OCI-M2 (cell line): Measurements from ENCODE around the gene PASK.

Source experiments
- DNase-seq: peaks from one replicate; lab custom pipeline; 2025; ENCODE audit not compliant: unreplicated experiment; lab: John Stamatoyannopoulos, UW

Gene PASK

DNA sequence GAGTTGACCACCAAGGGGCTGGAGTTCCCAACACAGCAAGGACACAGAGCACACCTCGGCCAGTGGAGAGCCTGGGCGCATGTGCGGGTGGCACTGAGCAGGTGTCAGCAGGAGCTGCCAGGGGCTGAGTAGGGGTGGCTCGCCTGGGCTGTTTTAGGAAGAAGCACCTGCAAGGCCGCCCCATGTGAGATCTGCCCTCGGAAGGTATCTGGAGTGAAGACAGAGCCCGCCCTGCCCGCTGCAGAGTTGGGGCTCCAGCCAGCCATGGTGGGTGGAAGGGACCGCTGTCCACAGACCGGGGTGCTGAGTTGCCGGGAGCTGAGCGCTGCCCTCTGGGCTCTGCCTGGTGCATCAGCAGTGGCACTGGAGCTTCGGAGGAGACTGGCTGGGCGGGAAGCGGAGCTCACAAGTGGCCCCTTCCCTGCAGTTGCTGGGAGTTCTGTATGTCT, 82.4 kb downstream of the PASK start:
- DNase-seq: no peak

DNA sequence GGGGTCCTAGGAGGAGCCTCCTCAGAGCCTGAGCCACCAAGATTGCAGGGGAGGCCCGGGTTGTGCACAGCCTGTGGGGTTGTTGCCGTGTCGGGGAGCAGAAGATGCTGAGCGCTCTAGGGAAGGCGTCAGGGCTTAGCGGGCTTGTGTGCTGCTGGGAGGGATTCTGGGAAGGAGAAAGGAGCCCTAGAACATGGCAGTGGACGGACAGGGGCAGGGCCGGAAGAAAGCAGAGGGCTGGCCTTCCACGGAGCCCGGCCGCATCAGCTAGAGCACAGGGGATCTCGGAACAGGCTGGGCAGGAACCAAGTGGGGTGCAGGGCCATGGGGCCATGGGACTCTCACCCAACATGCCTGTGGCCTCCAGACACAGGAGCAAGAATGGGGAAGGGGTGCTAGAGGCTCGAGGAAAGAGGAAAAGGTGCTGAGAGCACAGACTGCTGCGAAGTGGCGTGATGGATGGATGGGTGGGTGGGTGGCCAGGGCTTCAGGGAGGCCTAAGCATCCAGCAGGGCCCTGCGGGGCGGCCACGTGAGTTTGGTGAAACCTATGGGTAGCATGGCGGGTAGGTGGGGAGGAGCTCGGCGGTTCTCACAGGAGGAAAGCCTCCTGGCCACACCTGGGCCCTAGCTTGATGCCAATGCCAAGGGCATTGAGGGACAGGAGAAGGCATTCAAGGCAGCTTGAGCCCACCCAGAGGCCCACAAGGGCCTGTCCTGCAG, 82.9 kb downstream of the PASK start:
- no peak for DNase-seq

DNA sequence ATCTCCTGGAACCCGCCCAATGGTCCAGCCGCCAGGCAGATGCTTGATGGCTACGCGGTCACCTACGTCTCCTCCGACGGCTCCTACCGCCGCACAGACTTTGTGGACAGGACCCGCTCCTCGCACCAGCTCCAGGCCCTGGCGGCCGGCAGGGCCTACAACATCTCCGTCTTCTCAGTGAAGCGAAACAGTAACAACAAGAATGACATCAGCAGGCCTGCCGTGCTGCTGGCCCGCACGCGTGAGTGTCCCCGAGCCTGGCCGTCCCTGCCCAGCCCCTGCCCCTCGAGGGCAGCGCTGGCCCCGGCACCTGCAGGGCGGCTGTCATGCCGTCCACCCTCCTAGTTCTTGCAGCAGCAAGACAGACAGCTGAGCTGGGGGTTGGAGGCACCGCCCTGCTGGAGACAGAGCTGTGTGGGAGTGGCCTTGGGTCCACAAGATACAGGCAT, 83.9 kb downstream of the PASK start:
- DNase-seq: no peak

DNA sequence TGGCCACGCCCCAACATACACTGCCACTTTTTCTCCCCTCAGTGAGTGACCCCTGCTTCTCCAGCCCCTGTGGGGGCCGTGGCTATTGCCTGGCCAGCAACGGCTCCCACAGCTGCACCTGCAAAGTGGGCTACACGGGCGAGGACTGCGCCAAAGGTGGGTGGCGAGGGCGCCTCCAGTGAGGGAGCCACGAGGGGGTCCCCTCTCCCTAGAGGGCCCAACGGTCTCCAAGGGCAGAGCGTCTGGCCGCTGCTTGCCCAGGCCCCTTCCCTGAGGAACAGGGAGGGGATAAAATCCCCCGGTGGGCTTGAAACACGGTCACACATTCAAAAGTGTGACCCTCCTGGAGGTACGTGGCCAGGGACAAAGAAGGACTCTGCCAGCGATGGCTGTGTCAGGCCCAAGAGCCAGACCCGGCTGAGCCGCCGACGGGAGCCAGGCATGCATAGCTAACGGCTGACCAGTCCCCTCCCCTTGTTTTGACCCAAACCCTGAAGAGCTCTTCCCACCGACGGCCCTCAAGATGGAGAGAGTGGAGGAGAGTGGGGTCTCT, 84.4 kb downstream of the PASK start:
- no peak for DNase-seq

DNA sequence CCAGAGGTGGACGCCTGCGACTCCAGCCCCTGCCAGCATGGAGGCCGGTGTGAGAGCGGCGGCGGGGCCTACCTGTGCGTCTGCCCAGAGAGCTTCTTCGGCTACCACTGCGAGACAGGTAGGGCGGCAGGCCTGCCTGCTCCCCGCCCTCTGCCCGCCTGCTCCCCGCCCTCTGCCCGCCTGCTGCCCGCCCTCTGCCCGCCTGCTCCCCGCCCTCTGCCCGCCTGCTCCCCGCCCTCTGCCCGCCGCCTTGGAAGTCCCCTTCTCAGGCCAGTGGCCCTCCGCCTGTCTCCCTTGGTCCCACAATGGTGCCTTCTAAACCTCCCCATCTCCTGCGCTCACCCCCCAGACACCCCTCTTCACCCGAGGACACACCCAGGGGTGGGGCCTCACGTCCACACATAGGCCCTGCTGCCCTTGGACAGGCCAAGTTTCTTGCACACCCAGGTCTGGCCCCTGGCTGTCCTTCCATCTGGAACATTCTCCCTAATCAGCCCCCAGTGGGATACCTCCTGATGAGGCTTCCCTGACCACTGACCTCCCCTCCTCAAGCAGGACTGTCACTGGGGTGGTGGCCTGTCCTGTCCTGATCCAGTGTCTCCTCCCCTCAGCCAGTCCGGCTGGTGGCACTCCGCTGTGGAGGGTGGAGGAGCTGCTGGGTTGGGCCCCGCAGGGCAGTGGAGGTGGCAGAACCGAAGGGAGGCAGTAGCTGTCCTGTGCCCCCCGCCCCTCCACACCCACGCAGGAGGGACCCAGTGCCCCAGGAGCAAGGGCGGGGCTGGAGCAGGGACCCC, 85.1 kb downstream of the PASK start:
- no peak for DNase-seq

DNA sequence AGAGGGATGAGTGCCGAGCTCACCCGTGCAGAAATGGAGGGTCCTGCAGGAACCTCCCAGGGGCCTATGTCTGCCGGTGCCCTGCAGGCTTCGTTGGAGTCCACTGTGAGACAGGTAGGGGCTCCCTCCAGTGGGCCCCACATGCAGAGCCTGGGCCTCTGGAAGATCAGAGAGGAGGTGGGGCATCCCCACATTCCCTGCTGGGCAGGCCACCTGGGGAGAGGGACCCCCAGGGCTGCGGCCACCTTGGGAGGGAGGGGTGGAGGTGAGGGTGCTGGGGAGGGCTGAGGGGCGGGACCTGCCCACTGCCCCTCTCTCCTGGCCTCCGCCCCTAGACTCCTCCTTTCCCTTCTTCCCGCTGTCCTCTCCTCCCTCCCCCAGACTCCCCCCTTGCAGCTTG, 85.7 kb downstream of the PASK start:
- no peak for DNase-seq

DNA sequence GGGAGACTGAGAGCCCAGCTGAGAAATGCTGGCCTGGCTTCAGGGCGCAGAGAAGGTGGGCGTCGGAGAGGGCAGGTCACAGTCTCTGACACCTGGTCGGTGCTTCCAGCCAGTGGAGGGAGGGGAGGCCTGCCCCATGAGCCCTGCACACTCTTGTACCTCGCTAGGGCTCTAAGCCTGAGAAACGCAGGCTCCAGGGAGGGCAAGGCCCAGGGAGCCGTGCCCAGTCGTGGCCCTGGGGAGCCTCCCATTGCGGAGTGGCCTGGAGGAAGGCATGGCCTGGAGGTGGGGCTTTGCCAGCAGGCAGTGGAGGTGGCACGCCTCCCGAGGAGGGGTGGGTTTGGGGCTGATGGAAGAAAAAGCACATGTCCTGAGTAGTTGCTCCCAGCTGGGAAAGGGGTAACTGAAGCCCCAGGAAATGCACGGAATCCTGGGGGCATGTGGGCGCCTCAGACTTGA, 86.2 kb downstream of the PASK start:
- no peak for DNase-seq

DNA sequence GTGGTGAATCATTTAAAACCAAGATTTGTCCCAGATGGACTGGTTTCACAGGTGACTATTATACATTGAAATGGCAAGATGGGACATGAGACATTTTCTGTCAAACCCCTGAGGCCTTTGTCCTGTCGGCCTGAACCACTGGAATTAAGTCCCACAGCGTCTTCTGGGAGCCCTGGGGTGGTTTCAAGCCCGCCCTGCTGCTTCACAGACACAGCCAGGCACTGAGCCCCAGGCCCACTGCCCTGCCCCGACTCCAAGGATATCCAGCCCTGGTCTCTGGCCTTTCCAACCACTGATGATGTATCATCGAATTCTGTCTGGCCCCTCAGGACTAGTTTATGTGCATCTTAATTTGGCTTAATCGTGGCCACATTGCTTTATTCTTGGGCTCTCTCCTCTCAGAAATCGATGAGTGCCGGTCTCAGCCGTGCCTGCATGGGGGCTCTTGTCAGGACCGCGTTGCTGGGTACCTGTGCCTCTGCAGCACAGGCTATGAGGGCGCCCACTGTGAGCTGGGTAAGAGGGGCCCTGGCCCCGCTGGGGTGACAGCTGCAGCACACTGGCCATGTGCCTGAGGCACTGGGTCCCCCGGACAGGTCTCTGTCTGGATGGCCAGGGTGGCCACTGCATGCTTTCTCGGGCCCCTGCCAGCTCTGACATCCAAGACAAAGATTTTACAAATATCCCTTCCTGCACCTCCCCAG, 86.7 kb downstream of the PASK start:
- no peak for DNase-seq

DNA sequence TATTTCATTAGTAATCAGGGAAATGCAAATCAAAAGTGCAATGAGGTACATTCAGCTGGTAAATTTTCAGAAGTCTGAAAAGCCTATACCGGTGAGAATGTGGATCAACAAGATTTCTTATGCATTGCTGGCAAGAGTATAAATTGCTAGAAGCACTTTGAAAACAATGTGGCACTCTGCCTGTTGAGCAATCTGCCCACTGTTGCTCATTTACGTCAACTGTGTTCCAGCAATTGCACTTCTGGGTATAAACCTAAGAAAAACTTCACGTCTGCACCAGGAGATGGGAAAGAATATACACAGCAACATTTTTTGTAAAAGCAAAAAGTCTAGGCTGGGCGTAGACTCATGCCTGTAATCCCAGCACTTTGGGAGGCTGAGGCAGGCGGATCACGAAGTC, 88.0 kb downstream of the PASK start:
- no peak for DNase-seq
